Erythroblast (primary cell): ENCODE measurements around the gene DUSP1.

ENCODE experiments used
- GATA1 ChIP-seq: IDR thresholded peaks from 2 replicates; pipeline ENCODE4 v1.6.1; 2011; ENCODE audit warnings: low read depth, mild to moderate bottlenecking, control low read depth, low read length, moderate library complexity
- POLR2A ChIP-seq: IDR thresholded peaks from 2 replicates; pipeline ENCODE4 v1.6.1; 2011; ENCODE audit warnings: mild to moderate bottlenecking, low read length

GRCh38 chr5:172798422-172799215 is 27.6 kb upstream of the DUSP1 start:
- TF ChIP-seq POLR2A (no peak), GATA1 (no peak)
